ENCODE data around the gene PPAN.

PPAN gene

DNA sequence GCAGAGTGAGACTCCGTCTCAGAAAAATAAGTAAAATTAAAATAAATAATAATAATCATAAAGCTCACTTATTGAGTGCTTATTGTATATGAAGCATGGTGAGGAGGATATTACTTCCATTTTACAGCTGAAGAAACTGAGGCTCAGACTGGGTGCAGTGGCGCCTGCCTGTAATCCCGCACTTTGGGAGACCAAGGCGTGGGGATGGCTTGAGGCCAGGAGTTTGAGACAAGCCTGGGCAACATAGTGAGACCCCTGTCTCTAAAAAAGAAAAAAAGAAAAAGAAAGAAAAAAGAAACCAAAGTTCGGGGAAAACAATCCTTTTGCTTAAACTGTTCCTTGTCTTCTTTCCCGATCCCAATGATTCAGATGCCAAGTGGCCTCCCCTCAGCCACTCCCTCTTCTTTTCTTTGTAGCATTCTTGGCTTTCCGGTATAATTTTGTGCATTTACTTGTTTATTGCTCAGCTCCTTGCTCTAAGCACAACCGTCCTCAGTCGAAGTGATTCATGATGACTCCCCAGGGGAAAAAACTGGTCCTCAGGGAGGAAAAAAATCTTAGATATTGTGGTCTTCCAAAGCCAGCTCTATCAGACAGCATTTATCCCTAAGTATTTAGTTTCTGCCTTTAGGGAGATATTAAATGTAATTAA lies 14.5 kb downstream of the PPAN start:
- H3K9me2 ChIP-seq (replicated peaks; ENCODE audit: control insufficient read depth, low read length): no peaks in the 10 kb centered on the region
- no peaks in the 10 kb centered on the region for H3K9me3 ChIP-seq (ENCODE audit: control insufficient read depth, insufficient read depth, low read length)
- no peak overlapping the region for H3K4me3 ChIP-seq (ENCODE audit: low read length)
- H3K79me2 ChIP-seq (ENCODE audit: control insufficient read depth, low read length): peaks cover 24% of the 10 kb centered on the region
- H3K4me1 ChIP-seq (ENCODE audit: control insufficient read depth, low read length): peaks cover 23% of the 10 kb centered on the region
- H3K36me3 ChIP-seq (ENCODE audit: control insufficient read depth, low read length): peaks cover 38% of the 10 kb centered on the region
- H3K4me2 ChIP-seq (ENCODE audit: low read length): no peak overlapping the region
- no peak overlapping the region for H3K27ac ChIP-seq (ENCODE audit: low read depth, low read length)
- H3F3A ChIP-seq (ENCODE audit: control insufficient read depth, insufficient read depth): peaks cover 35% of the 10 kb centered on the region
- TF ChIP-seq, protein P1, sequence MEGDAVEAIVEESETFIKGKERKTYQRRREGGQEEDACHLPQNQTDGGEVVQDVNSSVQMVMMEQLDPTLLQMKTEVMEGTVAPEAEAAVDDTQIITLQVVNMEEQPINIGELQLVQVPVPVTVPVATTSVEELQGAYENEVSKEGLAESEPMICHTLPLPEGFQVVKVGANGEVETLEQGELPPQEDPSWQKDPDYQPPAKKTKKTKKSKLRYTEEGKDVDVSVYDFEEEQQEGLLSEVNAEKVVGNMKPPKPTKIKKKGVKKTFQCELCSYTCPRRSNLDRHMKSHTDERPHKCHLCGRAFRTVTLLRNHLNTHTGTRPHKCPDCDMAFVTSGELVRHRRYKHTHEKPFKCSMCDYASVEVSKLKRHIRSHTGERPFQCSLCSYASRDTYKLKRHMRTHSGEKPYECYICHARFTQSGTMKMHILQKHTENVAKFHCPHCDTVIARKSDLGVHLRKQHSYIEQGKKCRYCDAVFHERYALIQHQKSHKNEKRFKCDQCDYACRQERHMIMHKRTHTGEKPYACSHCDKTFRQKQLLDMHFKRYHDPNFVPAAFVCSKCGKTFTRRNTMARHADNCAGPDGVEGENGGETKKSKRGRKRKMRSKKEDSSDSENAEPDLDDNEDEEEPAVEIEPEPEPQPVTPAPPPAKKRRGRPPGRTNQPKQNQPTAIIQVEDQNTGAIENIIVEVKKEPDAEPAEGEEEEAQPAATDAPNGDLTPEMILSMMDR (IDR thresholded peaks at IDR 0.05; ENCODE audit: low read depth, low read length, poor library complexity, severe bottlenecking): no peak
- TF ChIP-seq EZH2phosphoT487 (IDR thresholded peaks at IDR 0.05; ENCODE audit: borderline replicate concordance, low read length): no peak
- H3K27me3 ChIP-seq (ENCODE audit: control insufficient read depth, low read length): no peaks in the 10 kb centered on the region
- peaks cover 6% of the 10 kb centered on the region for H4K20me1 ChIP-seq (ENCODE audit: control insufficient read depth, insufficient read depth, low read depth, low read length)

DNA sequence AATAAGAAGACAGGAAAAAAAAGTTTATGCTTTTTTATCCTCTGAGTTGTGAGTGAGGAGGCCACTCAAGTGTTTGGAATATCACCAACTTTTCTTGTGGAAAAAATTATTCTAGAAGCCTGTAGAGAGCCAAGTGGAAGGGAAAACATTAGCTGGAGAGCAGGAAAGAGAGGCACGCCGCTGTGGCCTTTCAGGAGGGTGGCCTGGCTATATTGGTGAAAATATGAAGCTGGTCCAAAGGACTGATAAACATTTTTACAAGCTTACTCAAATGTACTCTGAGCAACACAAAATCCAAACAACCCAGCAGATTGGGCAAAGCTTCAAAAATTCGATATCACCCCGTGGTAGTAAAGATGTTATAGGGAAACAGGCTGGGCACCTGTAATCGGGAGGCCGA lies 15.9 kb downstream of the PPAN start:
- Histone ChIP-seq H3K9me3 (ENCODE audit: control insufficient read depth, insufficient read depth, low read length) (no peaks in the 10 kb centered on the region), H3K4me1 (ENCODE audit: control insufficient read depth, low read length) (peaks cover 23% of the 10 kb centered on the region), H3K4me2 (ENCODE audit: low read length) (no peak overlapping the region), H3K79me2 (ENCODE audit: control insufficient read depth, low read length) (peaks cover 24% of the 10 kb centered on the region), H3K27me3 (ENCODE audit: control insufficient read depth, low read length) (no peaks in the 10 kb centered on the region), H3F3A (ENCODE audit: control insufficient read depth, insufficient read depth) (peaks cover 45% of the 10 kb centered on the region), H3K36me3 (ENCODE audit: control insufficient read depth, low read length) (peaks cover 31% of the 10 kb centered on the region), H3K27ac (ENCODE audit: low read depth, low read length) (no peak overlapping the region), H4K20me1 (ENCODE audit: control insufficient read depth, insufficient read depth, low read depth, low read length) (peaks cover 6% of the 10 kb centered on the region; the same call in 1 of the 2 replicates), H3K9me2 (replicated peaks; ENCODE audit: control insufficient read depth, low read length) (no peaks in the 10 kb centered on the region), H3K4me3 (ENCODE audit: low read length) (no peak overlapping the region)
- TF ChIP-seq EZH2phosphoT487 (IDR thresholded peaks at IDR 0.05; ENCODE audit: borderline replicate concordance, low read length): no peak
- TF ChIP-seq, protein P1 (IDR thresholded peaks at IDR 0.05; ENCODE audit: low read depth, low read length, poor library complexity, severe bottlenecking): no peak

DNA sequence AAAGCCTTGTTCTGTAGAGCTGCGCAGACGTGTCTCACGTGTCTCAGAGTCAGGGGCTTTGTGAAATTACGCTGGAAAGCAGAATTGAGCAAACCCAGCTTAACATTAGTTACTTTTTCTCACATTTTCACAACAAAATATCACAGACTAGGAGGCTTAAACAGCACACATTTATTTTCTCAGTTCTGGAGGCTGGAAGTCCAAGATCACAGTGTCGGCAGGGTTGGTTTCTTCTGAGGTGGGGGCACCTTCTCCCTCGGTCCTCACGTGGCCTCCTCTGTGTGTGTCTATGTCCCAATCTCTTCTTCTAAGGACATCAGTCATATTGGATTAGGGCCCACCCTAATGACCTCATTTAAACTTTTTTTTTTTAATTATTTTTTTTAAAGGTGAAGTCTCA lies 18.3 kb downstream of the PPAN start:
- Histone ChIP-seq H3K27ac (ENCODE audit: low read depth, low read length) (no peak overlapping the region), H3K27me3 (ENCODE audit: control insufficient read depth, low read length) (no peaks in the 10 kb centered on the region), H4K20me1 (ENCODE audit: control insufficient read depth, insufficient read depth, low read depth, low read length) (no peaks in the 10 kb centered on the region), H3K9me2 (replicated peaks; ENCODE audit: control insufficient read depth, low read length) (no peaks in the 10 kb centered on the region), H3K4me1 (ENCODE audit: control insufficient read depth, low read length) (peaks cover 15% of the 10 kb centered on the region), H3K4me2 (ENCODE audit: low read length) (no peak overlapping the region), H3K4me3 (ENCODE audit: low read length) (no peak overlapping the region), H3K9me3 (ENCODE audit: control insufficient read depth, insufficient read depth, low read length) (no peaks in the 10 kb centered on the region), H3F3A (ENCODE audit: control insufficient read depth, insufficient read depth) (peaks cover 65% of the 10 kb centered on the region), H3K79me2 (ENCODE audit: control insufficient read depth, low read length) (peaks cover 3% of the 10 kb centered on the region), H3K36me3 (ENCODE audit: control insufficient read depth, low read length) (peaks cover 30% of the 10 kb centered on the region)
- TF ChIP-seq EZH2phosphoT487 (IDR thresholded peaks at IDR 0.05; ENCODE audit: borderline replicate concordance, low read length): no peak
- TF ChIP-seq, protein P1 (IDR thresholded peaks at IDR 0.05; ENCODE audit: low read depth, low read length, poor library complexity, severe bottlenecking): no peak
